ENCODE data around the gene SERINC5.
"Not testable (repeated sequence)": the region's sequence is repeated elsewhere in the genome, so short reads cannot be mapped to it uniquely, and the experiment has no call there.

SERINC5 gene

GRCh38 chr5:80255811-80256712 is at the start of gene SERINC5:
SERINC5 (minus strand) TSS chr5:80256048; CDS start chr5:80255922, 126 bp downstream.
- DNase-seq (ENCODE audit: low read depth), result peak; percentile 88

- DNase-seq (ENCODE audit: low read depth), result no peak
Observed at GRCh38 chr5:80302636-80303035, 46.8 kb upstream of the SERINC5 start.

DNA sequence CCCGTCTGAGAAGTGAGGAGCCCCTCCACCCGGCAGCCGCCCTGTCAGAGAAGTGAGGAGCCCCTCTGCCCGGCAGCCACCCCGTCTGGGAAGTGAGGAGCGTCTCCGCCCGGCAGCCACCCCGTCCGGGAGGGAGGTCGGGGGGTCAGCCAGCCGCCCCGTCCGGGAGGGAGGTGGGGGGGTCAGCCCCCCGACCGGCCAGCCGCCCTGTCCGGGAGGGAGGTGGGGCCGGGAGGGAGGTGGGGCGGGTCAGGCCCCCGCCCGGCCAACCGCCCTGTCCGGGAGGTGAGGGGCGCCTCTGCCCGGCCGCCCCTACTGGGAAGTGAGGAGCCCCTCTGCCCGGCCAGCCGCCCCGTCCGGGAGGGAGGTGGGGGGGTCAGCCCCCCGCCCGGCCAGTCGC is 45.5 kb upstream of the SERINC5 start:
- not testable (repeated sequence) for DNase-seq (ENCODE audit: low read depth)

- not testable (repeated sequence) for DNase-seq (ENCODE audit: low read depth)
Observed at GRCh38 chr5:80300796-80301195, 44.9 kb upstream of the SERINC5 start.

DNA sequence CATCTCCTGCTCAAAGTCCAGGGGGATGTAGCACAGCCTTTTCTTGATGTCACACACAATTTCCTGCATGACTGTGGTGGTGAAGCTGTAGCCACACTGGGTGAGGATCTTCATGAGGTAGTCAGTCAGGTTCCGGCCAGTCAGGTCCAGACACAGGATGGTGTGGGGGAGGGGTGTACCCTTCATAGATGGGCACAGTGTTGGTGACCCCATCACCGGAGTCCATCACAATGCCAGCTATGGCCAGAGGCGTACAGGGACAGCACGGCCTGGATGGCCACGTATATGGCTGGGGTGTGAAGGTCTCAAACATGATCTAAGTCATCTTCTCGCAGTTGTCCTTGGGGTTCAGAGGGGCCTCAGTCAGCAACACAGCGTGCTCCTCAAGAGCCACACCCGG is 44.3 kb upstream of the SERINC5 start:
- DNase-seq (ENCODE audit: low read depth), result no peak

- DNase-seq (ENCODE audit: low read depth), result no peak
Observed at GRCh38 chr5:80299601-80300000, 43.8 kb upstream of the SERINC5 start.

- DNase-seq (ENCODE audit: low read depth), result no peak
Observed at GRCh38 chr5:80296121-80296520, 40.3 kb upstream of the SERINC5 start.

GRCh38 chr5:80291761-80292160 is 35.9 kb upstream of the SERINC5 start:
- no peak for DNase-seq (ENCODE audit: low read depth)

DNA sequence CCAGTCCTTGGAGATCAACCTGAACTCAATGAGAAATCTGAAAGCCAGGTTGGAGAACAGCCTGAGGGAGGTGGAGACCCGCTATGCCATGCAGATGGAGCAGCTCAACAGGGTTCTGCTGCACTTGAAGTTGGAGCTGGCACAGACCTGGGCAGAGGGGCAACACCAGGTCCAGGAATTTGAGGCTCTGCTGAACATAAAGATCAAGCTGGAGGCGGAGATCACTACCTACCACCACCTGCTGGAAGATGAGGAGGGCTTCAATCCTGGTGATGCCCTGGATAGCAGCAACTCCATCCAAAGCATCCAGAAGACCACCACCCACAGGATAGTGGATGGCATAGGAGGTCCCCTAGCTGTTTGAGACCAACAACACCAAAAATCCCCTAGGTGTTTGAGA is 33.5 kb upstream of the SERINC5 start:
- DNase-seq (ENCODE audit: low read depth), result no peak

DNA sequence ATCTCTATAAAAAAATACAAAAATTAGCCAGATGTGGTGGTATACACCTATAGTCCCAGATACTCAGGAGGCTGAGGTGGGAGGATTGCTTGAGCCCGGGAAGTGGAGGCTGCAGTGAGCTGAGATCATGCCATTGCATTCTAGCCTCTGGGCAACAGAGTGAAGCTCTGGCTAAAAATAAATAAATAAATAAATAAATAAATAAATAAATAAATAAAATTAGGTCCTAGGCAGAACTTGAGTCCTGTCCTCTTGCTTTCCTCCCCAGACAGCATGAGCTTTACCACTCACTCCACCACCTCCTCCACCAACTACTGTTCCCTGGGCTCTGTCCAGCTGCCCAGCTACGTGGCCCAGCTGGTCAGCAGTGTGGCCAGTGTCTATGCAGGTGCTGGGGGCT is 32.3 kb upstream of the SERINC5 start:
- no peak for DNase-seq (ENCODE audit: low read depth)

DNA sequence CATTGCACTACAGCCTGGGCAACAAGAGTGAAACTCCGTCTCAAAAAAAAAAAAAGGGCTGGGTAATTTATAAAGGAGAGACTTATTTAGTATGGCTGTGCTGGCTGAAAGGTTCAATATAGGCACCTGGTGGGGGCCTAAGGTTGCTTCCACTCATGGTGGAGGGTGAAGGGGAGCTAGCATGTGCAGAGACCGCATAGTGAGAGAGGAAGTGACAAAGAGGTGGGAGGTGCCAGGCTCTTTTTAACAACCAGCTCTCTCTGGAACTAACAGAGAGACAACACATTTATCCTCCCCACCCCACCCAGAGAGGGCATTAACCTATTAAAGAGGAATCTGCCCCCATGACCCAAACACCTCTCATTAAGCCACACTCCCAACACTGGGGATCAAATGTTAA is 28.9 kb upstream of the SERINC5 start:
- DNase-seq (ENCODE audit: low read depth), result no peak

DNA sequence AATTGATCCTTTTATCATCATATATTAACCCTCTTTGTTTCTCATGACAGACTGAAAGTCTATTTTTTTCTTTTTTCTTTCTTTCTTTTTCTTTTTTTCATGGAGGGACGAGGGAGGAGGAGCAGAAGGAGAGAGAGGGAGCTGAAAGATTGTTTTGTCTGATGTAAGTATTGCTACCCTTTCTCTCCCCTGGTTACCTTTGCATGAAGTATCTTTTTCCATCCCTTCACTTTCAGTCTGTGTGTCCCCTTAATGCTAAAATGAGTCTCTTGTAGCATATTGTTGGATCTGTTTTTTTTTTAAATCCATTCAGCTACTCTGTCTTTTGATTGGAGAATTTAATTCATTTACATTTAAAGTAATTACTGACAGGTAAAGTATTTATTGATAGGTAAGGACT is 27.5 kb upstream of the SERINC5 start:
- no peak for DNase-seq (ENCODE audit: low read depth)

- DNase-seq (ENCODE audit: low read depth), result no peak
Observed at GRCh38 chr5:80282054-80282453, 26.2 kb upstream of the SERINC5 start.

- no peak for DNase-seq (ENCODE audit: low read depth)
Observed at GRCh38 chr5:80277191-80277590, 21.3 kb upstream of the SERINC5 start.

GRCh38 chr5:80276186-80276585 is 20.3 kb upstream of the SERINC5 start:
- DNase-seq (ENCODE audit: low read depth), result no peak

DNA sequence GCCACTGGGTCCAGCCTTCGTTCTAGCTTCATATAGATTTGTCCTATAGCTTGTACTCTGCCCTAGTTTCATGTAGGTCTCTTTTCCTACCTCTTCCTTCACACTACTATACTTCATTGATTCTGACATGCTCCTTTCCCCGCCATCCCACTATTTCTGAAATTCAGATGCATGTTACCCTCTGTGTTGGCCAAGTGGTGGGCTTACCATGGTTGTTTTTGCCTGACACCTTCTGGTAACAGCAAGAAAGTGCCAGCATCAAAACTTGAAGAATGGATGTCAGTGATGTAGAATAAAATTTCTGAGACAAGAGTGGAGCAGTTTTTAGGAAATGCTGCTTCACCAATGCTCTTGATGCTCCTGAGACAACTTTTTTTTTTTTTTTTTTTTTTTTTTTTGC is 19.5 kb upstream of the SERINC5 start:
- DNase-seq (ENCODE audit: low read depth), result no peak

- not testable (repeated sequence) for DNase-seq (ENCODE audit: low read depth)
Observed at GRCh38 chr5:80270543-80270942, 14.7 kb upstream of the SERINC5 start.

DNA sequence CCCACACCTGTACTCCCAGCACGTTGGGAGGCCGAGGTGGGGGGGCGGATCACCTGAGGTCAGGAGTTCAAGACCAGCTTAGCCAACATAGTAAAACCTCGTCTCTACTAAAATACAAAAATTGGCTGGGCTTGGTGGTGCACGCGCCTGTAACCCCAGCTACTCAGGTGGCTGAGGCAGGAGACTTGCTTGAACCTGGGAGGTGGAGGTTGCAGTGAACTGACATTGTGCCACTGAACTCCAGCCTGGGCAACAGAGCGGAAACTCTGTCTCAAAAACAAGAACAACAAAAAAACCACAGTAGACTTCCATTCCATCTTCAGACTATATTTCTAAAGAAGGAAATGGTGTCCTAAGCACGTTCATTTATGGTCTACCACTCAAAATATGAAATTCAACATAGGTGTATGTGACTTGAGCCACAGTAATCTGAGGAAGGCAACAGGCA is 14.2 kb upstream of the SERINC5 start:
- DNase-seq (ENCODE audit: low read depth), result no peak

- DNase-seq (ENCODE audit: low read depth), result no peak
Observed at GRCh38 chr5:80268916-80269315, 13.1 kb upstream of the SERINC5 start.

GRCh38 chr5:80266566-80266965 is 10.7 kb upstream of the SERINC5 start:
- DNase-seq (ENCODE audit: low read depth), result no peak

DNA sequence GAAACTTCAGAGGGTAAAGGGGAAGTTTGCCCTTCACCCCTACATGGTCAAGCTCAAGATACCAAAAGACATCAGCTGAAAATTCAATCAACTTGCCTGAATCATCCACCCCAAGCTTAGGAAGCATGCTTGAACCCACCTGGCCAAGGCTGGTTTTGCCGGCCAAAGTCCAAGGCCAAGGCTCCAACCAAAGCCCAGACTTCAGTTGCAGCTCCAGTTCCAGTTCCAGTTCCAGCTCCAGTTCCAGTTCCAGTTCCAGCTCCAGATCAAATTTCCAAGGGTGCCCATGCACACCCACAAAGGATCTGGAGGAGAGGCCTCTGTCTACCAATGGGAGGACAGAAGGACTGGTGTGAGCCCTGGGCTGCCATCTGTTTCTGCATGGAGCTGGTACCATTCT is 4.6 kb upstream of the SERINC5 start:
- no peak for DNase-seq (ENCODE audit: low read depth)

DNA sequence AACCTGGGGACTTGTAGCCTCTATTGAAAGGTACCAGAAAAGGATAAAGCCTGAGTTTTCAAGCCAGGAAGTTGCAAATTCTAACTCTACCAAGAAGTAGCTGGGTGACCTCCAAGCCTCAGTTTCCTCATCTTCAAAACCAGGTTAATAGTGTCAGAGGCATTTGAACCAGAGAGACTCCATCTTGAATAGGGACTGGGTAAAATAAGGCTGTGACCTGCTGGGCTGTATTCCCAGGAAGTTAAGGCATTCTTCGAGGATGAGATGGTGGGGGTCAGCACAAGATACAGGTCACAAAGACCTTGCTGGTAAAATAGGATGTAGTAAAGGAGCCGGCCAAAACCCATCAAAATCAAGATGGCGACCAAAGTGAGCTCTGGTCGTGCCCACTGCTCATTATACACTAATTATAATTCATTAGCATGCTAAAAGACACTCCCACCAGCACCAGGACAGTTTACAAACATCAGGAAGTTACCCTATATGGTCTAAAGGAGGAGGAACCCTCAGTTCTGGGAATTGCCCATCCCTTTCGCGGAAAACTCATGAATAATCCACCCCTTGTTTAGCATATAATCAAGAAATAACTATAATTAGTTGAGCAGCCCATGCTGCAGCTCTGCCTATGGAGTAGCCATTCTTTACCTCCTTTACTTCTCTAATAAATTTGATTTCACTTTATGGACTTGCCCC is 3.8 kb upstream of the SERINC5 start:
- DNase-seq (ENCODE audit: low read depth), result no peak

DNA sequence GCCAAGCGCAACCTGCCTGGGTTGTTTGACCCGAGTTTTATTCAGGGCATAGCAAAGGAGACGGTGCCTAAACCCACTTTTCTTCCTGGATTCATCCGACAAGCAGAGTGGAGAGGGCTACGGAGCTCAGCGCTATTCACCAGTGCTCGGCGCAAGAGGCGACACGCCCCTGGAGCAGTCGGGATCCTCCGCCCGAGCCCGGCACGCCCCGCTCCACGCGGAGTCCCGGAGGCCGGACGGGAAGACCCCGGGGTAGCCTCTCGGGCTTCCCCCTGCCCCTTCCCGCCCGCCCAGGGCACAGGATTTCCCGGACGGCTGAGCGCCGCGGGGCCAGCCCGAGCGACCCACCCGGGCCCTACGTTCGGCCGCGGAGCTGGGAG is 427 bp downstream of the SERINC5 start:
- DNase-seq (ENCODE audit: low read depth), result peak; percentile 61
